Measurements from ENCODE around the gene ZFYVE28.
"Not testable (repeated sequence)": the region's sequence is repeated elsewhere in the genome, so short reads cannot be mapped to it uniquely, and the experiment has no call there.

Gene ZFYVE28

GRCh38 chr4:2390146-2390545, 28.3 kb downstream of the ZFYVE28 start:
- ATAC-seq (no peak), DNase-seq (no peak)

GRCh38 chr4:2389691-2390090, 28.8 kb downstream of the ZFYVE28 start:
- DNase-seq (no peak), ATAC-seq (no peak)

GRCh38 chr4:2388429-2389182, 29.8 kb downstream of the ZFYVE28 start:
- ATAC-seq (no peak), DNase-seq (no peak)

GRCh38 chr4:2387829-2388228, 30.6 kb downstream of the ZFYVE28 start:
- no peak for ATAC-seq

GRCh38 chr4:2387218-2387617, 31.2 kb downstream of the ZFYVE28 start:
- DNase-seq: no peak
- no peak for ATAC-seq

More at GRCh38 chr4:2387829-2388228, 30.6 kb downstream of the ZFYVE28 start:
- no peak for DNase-seq

- ATAC-seq: no peak
Measured at GRCh38 chr4:2386717-2387116, 31.7 kb downstream of the ZFYVE28 start.

GRCh38 chr4:2385516-2385915, 32.9 kb downstream of the ZFYVE28 start:
- ATAC-seq (no peak), DNase-seq (no peak)

More at GRCh38 chr4:2386717-2387116, 31.7 kb downstream of the ZFYVE28 start:
- DNase-seq: no peak

GRCh38 chr4:2384245-2384644, 34.2 kb downstream of the ZFYVE28 start:
- DNase-seq (no peak), ATAC-seq (no peak)

- DNase-seq: no peak
- no peak for ATAC-seq
Measured at GRCh38 chr4:2383760-2384159, 34.7 kb downstream of the ZFYVE28 start.

GRCh38 chr4:2383220-2383631, 35.2 kb downstream of the ZFYVE28 start:
- DNase-seq, ATAC-seq: not testable (repeated sequence)

GRCh38 chr4:2382769-2383202, 35.7 kb downstream of the ZFYVE28 start:
- ATAC-seq: not testable (repeated sequence)

GRCh38 chr4:2380589-2380988, 37.9 kb downstream of the ZFYVE28 start:
- not testable (repeated sequence) for DNase-seq

More at GRCh38 chr4:2382769-2383202, 35.7 kb downstream of the ZFYVE28 start:
- DNase-seq: not testable (repeated sequence)

GRCh38 chr4:2378898-2379297, 39.5 kb downstream of the ZFYVE28 start:
- ATAC-seq: no peak

More at GRCh38 chr4:2380589-2380988, 37.9 kb downstream of the ZFYVE28 start:
- not testable (repeated sequence) for ATAC-seq

GRCh38 chr4:2378401-2378800, 40.0 kb downstream of the ZFYVE28 start:
- ATAC-seq (no peak), DNase-seq (no peak)

More at GRCh38 chr4:2378898-2379297, 39.5 kb downstream of the ZFYVE28 start:
- no peak for DNase-seq

GRCh38 chr4:2377241-2377640, 41.2 kb downstream of the ZFYVE28 start:
- no peak for DNase-seq
- ATAC-seq: no peak

GRCh38 chr4:2375427-2375826, 43.0 kb downstream of the ZFYVE28 start:
- ATAC-seq: no peak
- no peak for DNase-seq

- DNase-seq (no peak), ATAC-seq (no peak)
Measured at GRCh38 chr4:2373532-2373931, 44.9 kb downstream of the ZFYVE28 start.

- no peak for ATAC-seq
- no peak for DNase-seq
Measured at GRCh38 chr4:2372488-2373030, 45.9 kb downstream of the ZFYVE28 start.

- DNase-seq: no peak
- no peak for ATAC-seq
Measured at GRCh38 chr4:2371765-2372487, 46.5 kb downstream of the ZFYVE28 start.

GRCh38 chr4:2370597-2371320, 47.7 kb downstream of the ZFYVE28 start:
- DNase-seq (no peak), ATAC-seq (no peak)

GRCh38 chr4:2368746-2369437, 49.6 kb downstream of the ZFYVE28 start:
- ATAC-seq (no peak), DNase-seq (no peak)

GRCh38 chr4:2367626-2368025, 50.8 kb downstream of the ZFYVE28 start:
- DNase-seq: no peak
- no peak for ATAC-seq
